B cell (primary cell): ENCODE measurements around the gene ZDHHC12. TPM values are rescaled to one million over a fixed set of nuclear protein-coding genes. Genes with fewer than 3 reads are reported as not detected.

Experiments
- ATAC-seq: fragments of 200-7000 bp; cut with Tn5 transposase; one replicate; pipeline ENCODE4 v1.10.0; 2021; ENCODE audit warnings: low read depth, mild to moderate bottlenecking, moderate number of reproducible peaks, moderate library complexity
- CTCF ChIA-PET: fragments of 350-600 bp; sonication (Branson Sonifier 250); formaldehyde crosslinking; loops from one replicate; lab custom pipeline; 2021; ENCODE audit warnings: antibody characterized with exemption, inconsistent platforms; lab: Charles Lee
- POLR2A ChIA-PET: fragments of 350-600 bp; sonication (Branson Sonifier 250); formaldehyde crosslinking; loops from one replicate; lab custom pipeline; 2021; ENCODE audit warnings: antibody characterized with exemption; lab: Charles Lee
- DNase-seq: peaks from one replicate; pipeline ENCODE4 v3.0.0; 2013
- H2AFZ ChIP-seq: 2 replicates; pipeline ENCODE4 v1.6.1; 2012; ENCODE audit warnings: mild to moderate bottlenecking, low read depth, low read length; ENCODE audit not compliant: insufficient read depth, poor library complexity, severe bottlenecking
- H3K27ac ChIP-seq, 2 donors: 1 replicate in 1 of 2; 2 replicates in 1 of 2; pipeline ENCODE4 v1.5.1; 2012 to 2013; ENCODE audit warnings: low read length in 2 of 2, mild to moderate bottlenecking in 2 of 2, moderate library complexity in 1 of 2
- H3K27me3 ChIP-seq, 4 experiments: fragments of 200-600 bp in 1 of 4; sonication (generic) in 1 of 4; replicated peaks in 1 of 4; 1 replicate in 2 of 4; 2 replicates in 2 of 4; pipeline versions ENCODE4 v1.6.1 to v1.7.0; 2013 to 2016; ENCODE audit warnings: low read length in 3 of 4, mild to moderate bottlenecking in 2 of 4, mixed read lengths in 1 of 4, moderate library complexity in 1 of 4; ENCODE audit not compliant: insufficient read depth in 4 of 4, control insufficient read depth in 3 of 4; ENCODE audit errors: control extremely low read depth in 1 of 4
- H3K36me3 ChIP-seq, 2 experiments: replicated peaks in 1 of 2; 1 replicate in 1 of 2; 2 replicates in 1 of 2; pipeline versions ENCODE4 v1.6.1 to v1.7.1; 2013; ENCODE audit warnings: low read length in 1 of 2; ENCODE audit not compliant: insufficient read depth in 2 of 2, control insufficient read depth in 1 of 2; ENCODE audit errors: control extremely low read depth in 1 of 2, extremely low read depth in 1 of 2
- H3K4me1 ChIP-seq, 2 donors: fragments of 200-600 bp in 1 of 2; sonication (generic) in 1 of 2; 1 replicate in 1 of 2; 2 replicates in 1 of 2; pipeline versions ENCODE4 v1.5.1 to v1.6.1; 2013 to 2017; ENCODE audit warnings: low read length in 2 of 2; ENCODE audit not compliant: control insufficient read depth in 2 of 2, insufficient read depth in 2 of 2
- H3K4me2 ChIP-seq: replicated peaks from 2 replicates; pipeline ENCODE3; 2012; ENCODE audit warnings: mild to moderate bottlenecking, low read depth, low read length; ENCODE audit not compliant: poor library complexity, severe bottlenecking
- H3K4me3 ChIP-seq, 5 experiments: fragments of 200-600 bp in 1 of 5; sonication (generic) in 1 of 5; 1 replicate in 3 of 5; 2 replicates in 2 of 5; pipeline versions ENCODE4 v1.5.1 to v1.7.0; 2011 to 2016; ENCODE audit warnings: low read length in 4 of 5, mild to moderate bottlenecking in 4 of 5, low read depth in 2 of 5, control low read depth in 1 of 5, moderate library complexity in 1 of 5; ENCODE audit not compliant: insufficient read depth in 1 of 5; ENCODE audit errors: control extremely low read depth in 1 of 5, extremely low read depth in 1 of 5
- H3K79me2 ChIP-seq: fragments of 200-600 bp; sonication (generic); one replicate; pipeline ENCODE4 v1.6.0; 2016; ENCODE audit warnings: low read length; ENCODE audit not compliant: control insufficient read depth, insufficient read depth
- H3K9ac ChIP-seq: fragments of 200-600 bp; sonication (generic); 2 replicates; pipeline ENCODE4 v1.6.1; 2017; ENCODE audit warnings: mild to moderate bottlenecking, low read length, moderate library complexity
- H3K9me3 ChIP-seq, 3 donors: one replicate each; pipeline versions ENCODE4 v1.6.1 to v1.7.1; 2013; ENCODE audit warnings: low read length in 2 of 3; ENCODE audit not compliant: control insufficient read depth in 2 of 3, insufficient read depth in 1 of 3; ENCODE audit errors: control extremely low read depth in 1 of 3
- H4K20me1 ChIP-seq: 2 replicates; pipeline ENCODE4 v1.6.0; 2012; ENCODE audit warnings: mild to moderate bottlenecking, low read length; ENCODE audit not compliant: insufficient read depth, control insufficient read depth, poor library complexity, severe bottlenecking
- H3K27ac Mint-ChIP-seq: one replicate; pipeline ENCODE4 v1.8.0; 2021; ENCODE audit warnings: mixed read lengths
- H3K27me3 Mint-ChIP-seq: one replicate; pipeline ENCODE4 v1.8.0; 2021; ENCODE audit warnings: mixed read lengths
- H3K4me1 Mint-ChIP-seq: one replicate; pipeline ENCODE4 v1.8.0; 2021; ENCODE audit warnings: mixed read lengths
- H3K4me3 Mint-ChIP-seq: one replicate; pipeline ENCODE4 v1.8.0; 2021; ENCODE audit warnings: mixed read lengths
- H3K9me3 Mint-ChIP-seq: one replicate; pipeline ENCODE4 v1.8.0; 2022; ENCODE audit warnings: mixed read lengths; ENCODE audit not compliant: insufficient read depth
- CTCF ChIP-seq: fragments of 200-600 bp; IDR thresholded peaks from one replicate; pipeline ENCODE4 v1.8.0; 2022; ENCODE audit warnings: antibody characterized with exemption, mild to moderate bottlenecking
- EZH2 ChIP-seq: IDR thresholded peaks from 2 replicates; pipeline ENCODE4 v1.6.1; 2012; ENCODE audit warnings: borderline replicate concordance, low read depth, mild to moderate bottlenecking, moderate library complexity, low read length; ENCODE audit not compliant: insufficient read depth, poor library complexity, severe bottlenecking
- WGBS: methylation state at CpG from one replicate; pipeline ENCODE4 v1.1.5; 2013; ENCODE audit warnings: missing lambda C conversion rate; ENCODE audit not compliant: insufficient coverage; 5-methylcytosine and 5-hydroxymethylcytosine counted together
- intact Hi-C: fragments of 100-400 bp; cut with micrococcal nuclease; formaldehyde crosslinking; loops from one replicate; pipeline ENCODE4 v1.10.0; 2022
- polyA plus RNA-seq: library from polyadenylated mRNA; depleted of rRNA; stranded (reverse); fragments of >200 nt; gene quantifications from 2 replicates; pipeline ENCODE4 v1.2.3, GENCODE V29; 2012
- total RNA-seq, 2 donors: library from RNA; stranded (reverse); fragments of 120-200 nt in 1 of 2; gene quantifications; 1 replicate in 1 of 2; 2 replicates in 1 of 2; pipeline versions ENCODE4 v1.2.3 to v1.2.4, GENCODE V29; 2013 to 2022

The ZDHHC12 gene
- total and polyA plus RNA-seq, 2 donors (not counting 1 experiment from before 2014, with no cell fraction given), result 28.5 to 47.0 TPM

DNA sequence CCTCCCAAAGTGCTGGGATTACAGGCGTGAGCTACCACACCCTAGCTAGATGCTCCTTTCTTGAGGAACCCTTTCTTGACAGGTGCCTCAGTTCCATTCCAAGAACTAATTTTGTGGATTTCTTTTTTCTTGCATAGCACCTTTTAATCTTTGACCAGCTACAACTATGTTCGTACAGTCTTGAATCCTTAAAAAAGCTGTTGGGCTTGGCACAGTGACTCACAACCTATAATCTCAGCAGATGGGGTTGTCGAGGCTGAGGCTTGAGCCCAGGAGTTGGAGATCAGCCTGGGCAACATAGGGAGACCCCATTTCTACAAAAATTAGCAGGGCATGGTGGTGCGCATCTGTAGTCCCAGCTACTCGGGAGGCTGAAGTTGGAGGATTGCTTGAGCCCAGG, 49.1 kb upstream of the ZDHHC12 start:
- no peak for DNase-seq
- CTCF ChIA-PET, result interaction anchor here (0.5 to 0.7 kb wide), 2 partner anchors 11 to 45 kb away, joined by 3 to 4 read pairs; partner anchors contain the start of gene ENDOG
- Histone ChIP-seq H3K36me3 (peaks cover 0 to under 1% of the 10 kb centered on the region in 2 experiments), H3K79me2 (peaks cover 38% of the 10 kb centered on the region), H3K9me3 (peaks cover 0 to 10% (median 5%) of the 10 kb centered on the region in 3 donors), H3K4me2 (no peak overlapping the region), H2AFZ (no peak overlapping the region), H3K4me3 (no peak overlapping the region), H3K9ac (no peak overlapping the region), H3K4me1 (peaks cover 9 to 19% of the 10 kb centered on the region in 2 donors), H3K27me3 (no peaks in the 10 kb centered on the region), H3K27ac (no peak overlapping the region), H4K20me1 (no peaks in the 10 kb centered on the region)
- Mint-ChIP-seq H3K9me3 (no peaks in the 10 kb centered on the region), H3K4me3 (peak overlapping the region; percentile 97), H3K4me1 (peaks cover 23% of the 10 kb centered on the region), H3K27me3 (no peaks in the 10 kb centered on the region), H3K27ac (no peak overlapping the region)
- intact Hi-C loops, result loop anchor here (5.0 kb wide), 2 partner anchors 116 to 221 kb away; partner anchors contain the start of genes DYNC2I2 and SPTAN1
- TF ChIP-seq EZH2 (no peak), CTCF (no peak)
- no peak for ATAC-seq
- 100% methylated on average over 3 of the region's 5 CpGs for whole genome bisulfite sequencing
- POLR2A ChIA-PET, result interaction anchor here (0.6 to 0.7 kb wide), 3 partner anchors 22 to 350 kb away, joined by 3 to 6 read pairs (median 4); no protein-coding TSS in a partner anchor
